ENCODE measurements around the gene TEX12.

Gene TEX12

GRCh38 chr11:112211536-112211935, 44.4 kb downstream of the TEX12 start:
- peak; percentile 6 for DNase-seq (ENCODE audit: low spot score)

DNA sequence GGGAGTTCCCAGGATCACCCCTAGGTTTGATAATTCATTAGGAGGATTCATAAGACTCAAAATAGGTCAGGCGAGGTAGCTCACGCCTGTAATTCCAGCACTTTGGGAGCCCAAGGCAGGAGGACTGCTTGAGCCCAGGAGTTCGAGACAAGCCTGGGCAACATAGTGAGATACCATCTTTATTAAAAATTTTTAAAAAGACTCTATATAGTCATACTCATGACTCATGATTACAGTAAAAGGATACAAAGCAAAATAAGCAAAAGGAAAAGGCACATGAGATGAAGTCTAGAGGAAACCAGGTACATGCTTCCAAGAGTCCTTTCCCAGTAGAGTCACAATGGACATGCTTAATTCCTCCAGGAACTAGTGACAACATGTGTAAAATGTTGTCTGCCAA, 45.1 kb downstream of the TEX12 start:
- no peak for DNase-seq (ENCODE audit: low spot score)

- no peak for DNase-seq (ENCODE audit: low spot score)
Measured at GRCh38 chr11:112212710-112213109, 45.5 kb downstream of the TEX12 start.

DNA sequence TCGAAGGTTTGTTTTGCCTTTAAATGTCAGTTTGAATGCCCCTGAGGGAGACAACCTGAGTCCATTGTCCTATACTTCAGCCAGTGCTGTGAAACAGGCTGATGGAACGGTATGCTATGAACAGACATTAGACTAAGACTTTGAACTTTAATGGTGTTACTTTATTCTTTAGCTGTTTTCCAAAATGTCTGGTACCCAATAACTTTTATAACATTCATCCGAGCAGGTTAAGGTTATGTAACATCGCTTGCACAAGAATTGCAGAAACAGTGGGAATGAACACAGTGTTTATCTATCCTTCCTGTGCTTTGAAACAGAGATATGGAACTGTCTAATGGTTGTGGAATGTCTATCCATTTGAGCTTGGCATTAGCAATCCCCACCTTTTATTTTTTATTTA, 46.6 kb downstream of the TEX12 start:
- no peak for DNase-seq (ENCODE audit: low spot score)

GRCh38 chr11:112215621-112216020, 48.4 kb downstream of the TEX12 start:
- no peak for DNase-seq (ENCODE audit: low spot score)

- DNase-seq (ENCODE audit: low spot score) = no peak
Measured at GRCh38 chr11:112216561-112217105, 49.5 kb downstream of the TEX12 start.

DNA sequence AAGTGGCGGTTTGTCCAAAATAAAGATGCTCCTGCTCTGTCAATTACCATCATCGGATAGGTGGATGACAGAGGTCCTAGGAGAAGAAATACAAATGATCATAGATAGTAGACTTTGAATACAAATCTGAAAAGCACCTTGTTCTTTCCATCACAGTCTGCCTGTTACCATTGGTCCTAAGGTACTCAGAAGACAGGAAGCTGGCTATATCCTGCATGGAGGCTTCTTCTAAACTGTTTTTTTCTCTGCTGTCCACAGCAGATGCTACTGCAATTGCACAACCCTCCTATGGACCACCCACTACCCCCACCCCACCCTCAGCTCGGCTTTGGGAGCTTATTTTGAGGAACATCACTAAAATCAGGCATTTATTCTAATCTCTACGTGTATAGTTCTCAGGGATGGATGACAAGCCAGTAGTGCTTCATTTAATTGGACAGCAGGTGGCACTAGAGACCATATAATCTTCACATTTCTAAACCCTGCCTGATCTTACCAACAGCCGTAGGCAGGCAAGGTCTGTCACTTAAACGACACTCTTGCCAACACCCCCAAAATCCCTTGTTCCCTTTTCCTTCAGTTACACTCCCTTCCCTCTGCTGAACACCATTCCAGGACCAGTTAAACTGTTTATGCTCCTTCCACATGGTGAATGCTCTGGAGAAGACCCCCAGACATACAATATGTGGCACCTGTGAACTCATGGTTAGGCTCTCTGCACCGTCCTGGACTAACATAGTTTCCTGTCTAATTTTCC, 52.5 kb downstream of the TEX12 start:
- peak; percentile 78 for DNase-seq (ENCODE audit: low spot score)

GRCh38 chr11:112221274-112221835, 54.2 kb downstream of the TEX12 start:
- DNase-seq (ENCODE audit: low spot score) = no peak
